ENCODE data around the gene DDAH1. TPM values are rescaled to one million over a fixed set of nuclear protein-coding genes. Genes with fewer than 3 reads are reported as not detected.

DDAH1 gene
- polyA plus RNA-seq, 1 donor: 52.8 TPM

DNA sequence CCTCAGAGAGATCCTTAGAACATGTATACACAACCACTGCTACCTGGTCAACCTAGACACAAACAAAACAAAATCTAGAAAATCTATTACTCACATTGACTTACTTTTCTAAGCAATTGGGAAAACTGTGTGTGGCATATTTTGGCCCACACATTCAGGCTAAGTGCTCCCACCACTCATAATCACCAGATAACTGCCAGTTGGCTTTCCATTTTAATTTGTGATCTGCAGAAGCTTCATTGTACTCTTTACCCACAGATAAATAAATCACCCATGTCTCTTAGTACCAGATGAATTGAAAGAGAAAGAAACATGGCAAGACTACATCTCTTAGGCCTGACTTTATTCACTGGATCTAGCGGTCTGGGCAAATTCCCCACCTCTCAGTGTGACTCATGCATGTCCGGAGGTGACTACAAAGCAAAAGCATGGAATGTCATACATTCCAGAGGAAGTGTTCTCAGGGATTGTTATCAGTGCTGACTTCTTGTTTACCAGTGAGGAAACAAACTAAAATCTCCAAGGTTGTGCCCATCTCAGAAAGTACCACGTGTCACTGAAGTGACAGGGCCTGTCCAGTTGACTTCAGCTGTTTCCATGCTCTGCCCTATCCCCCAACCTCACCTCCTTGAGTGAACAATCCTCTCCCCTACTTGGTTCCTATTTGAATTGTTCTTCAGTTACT is 136.1 kb downstream of the DDAH1 start:
- DNase-seq (ENCODE audit: low read depth): no peak

DNA sequence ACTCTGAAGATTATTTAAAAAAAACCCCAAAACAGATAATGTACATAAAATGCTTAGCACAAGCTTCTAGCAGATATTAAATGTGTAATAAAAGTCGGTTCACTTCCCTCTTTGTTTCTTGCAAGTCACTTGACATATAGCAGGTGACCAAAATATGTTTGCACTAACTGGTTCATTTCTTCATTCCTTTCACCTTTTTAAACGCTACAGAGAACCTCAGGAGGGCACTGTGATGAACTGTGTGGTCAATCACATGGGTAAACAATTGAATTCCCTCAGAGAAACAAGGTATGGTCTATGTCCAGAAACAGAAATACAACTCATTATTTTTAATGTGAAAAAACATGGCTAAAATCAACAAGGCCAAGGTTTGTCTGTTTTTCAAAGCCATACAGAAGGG is 137.2 kb downstream of the DDAH1 start:
- no peak for DNase-seq (ENCODE audit: low read depth)

DNA sequence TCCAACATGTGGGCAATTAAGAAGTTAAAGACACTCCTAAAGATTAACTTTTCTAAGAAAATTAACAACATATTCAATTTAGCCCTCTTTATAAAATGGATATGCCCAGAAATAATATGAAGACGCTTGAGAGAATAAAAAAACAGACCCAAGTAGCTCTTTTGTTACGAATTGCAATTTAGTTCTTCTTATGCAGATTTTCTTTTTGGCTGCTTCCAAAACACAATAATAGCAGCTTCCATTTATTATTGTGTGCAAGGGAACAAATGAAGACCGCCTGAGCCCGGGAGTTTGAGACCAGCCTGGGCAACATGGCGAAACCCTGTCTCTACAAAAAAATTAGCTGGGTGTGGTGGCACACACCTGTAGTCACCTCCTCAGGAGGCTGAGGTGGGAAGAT is 138.1 kb downstream of the DDAH1 start:
- DNase-seq (ENCODE audit: low read depth): no peak

DNA sequence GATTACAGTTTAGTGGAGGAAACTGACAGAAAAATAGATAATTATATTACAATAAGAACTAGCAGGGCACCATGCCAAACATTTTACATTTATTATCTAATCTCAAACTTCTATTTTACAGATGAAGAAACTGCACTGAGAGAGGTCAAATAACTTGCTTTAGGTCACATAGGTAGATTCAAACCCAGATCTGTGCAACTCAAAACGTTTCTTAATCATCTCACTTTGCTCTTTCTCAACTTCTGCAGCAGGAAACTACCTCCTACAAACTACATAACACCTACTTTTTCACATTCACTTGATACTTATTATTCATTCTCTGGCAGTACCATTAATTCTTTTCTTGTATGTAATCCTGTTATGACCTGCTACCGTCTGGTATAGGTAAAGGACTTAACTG is 138.6 kb downstream of the DDAH1 start:
- no peak for DNase-seq (ENCODE audit: low read depth)

GRCh38 chr1:85325920-85326319 is 139.0 kb downstream of the DDAH1 start:
- no peak for DNase-seq (ENCODE audit: low read depth)

GRCh38 chr1:85323770-85324169 is 141.2 kb downstream of the DDAH1 start:
- DNase-seq (ENCODE audit: low read depth): no peak

DNA sequence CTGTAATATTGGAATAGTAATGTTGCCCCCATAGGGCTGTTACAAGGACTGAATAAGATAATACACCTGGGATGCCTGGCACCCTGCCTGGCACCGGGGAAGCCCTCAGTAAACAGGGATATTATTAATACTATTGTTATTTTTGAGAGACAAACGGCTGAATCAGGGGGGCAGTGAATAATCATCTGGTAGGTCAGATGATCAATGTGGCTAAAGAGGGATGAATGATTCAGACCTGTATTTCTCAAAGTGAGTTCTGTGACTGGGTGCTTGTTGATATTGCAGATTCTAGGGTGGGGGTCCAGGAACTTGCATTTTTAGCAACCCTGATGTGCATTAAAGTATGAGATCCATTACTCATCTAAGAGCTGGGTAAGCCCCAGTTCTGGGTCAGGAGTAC is 142.3 kb downstream of the DDAH1 start:
- DNase-seq (ENCODE audit: low read depth): no peak

DNA sequence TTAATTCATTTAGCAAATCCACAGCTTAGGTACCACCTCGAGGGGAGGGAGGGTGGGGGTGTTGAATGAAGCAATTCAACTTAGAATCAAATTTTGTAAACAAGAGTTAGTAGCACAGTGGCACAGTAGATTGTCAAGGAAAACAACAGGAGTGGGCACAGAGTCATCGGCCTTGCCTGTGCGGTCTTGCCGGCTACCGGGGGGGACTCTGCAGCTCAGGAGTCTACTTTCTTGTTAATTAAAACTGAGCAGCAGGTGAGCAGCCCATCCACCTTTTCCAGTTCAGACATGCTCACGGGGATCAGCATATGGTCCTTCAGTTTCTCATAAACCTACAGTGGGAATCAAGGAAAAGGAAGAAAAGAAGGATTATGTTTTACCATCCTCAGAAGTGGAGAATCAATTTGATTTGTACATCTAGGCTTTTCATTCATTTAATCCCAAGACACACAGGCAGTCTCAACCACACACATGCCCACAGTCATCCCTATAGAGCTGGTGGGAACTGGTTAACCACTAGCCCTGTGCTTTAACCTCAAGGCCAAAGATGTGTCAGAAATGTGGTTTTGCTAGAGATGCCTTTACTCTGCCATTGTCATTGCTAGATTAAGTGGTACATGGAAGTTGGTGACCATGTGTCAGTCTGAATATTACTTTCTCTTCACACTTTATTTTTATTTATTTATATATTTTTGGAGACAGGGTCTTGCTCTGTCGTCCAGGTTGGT is 143.6 kb downstream of the DDAH1 start:
- DNase-seq (ENCODE audit: low read depth): no peak

DNA sequence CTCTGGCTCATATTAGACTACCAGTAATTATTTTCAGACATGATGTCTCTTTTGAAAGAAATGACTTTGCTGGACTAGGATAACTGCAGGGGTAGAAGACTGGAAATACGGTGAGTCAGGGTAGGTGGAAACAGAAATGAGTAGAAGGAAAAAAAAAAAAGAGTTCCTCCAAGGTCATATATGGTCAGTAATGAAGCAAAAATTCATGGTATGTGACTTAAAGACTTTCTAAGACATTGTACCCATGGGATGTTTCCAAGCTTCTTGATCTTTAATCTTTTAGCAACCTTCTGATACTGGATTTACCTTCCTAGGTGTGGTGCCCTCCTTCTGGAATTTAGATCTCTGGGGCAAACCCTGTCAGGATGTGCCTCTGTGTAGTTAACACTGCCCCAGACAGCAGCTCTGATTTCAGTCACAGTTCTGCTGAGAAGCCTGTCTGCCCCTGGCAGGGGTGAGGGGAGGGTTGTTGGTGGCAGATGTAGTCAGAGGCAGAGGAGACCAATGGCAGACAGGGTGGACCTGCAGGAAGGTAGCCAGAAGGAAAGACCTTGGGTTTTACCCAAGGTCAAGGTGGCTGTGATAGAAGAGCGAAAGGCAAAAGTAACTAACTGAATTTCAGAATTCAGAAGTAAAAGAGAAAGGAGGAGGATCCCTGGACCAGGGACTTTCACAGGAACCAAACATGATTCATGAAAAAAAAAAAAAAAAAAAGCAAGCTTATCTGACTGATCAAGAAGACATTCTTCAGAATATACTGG is 144.4 kb downstream of the DDAH1 start:
- no peak for DNase-seq (ENCODE audit: low read depth)

GRCh38 chr1:85319931-85320330 is 145.0 kb downstream of the DDAH1 start:
- no peak for DNase-seq (ENCODE audit: low read depth)

GRCh38 chr1:85319491-85319890 is 145.5 kb downstream of the DDAH1 start:
- DNase-seq (ENCODE audit: low read depth): no peak

DNA sequence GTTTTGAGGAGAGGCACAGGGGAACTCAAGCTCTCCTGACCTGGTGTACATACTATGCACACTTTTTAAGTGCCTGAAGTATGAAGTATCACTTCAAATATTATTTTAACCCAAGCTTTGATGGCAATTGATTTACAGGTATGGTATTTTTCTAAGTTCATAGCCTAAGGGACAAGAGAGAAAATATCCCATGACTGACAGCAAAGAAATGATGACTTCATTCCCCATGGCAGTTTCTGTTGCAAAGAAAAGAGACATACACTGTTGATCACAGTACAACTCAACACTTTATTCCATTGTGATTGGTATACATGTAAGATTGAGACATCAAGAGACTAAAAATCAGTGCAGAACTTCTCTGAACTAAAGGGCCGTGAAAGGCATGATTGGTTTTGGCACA is 146.7 kb downstream of the DDAH1 start:
- DNase-seq (ENCODE audit: low read depth): no peak

DNA sequence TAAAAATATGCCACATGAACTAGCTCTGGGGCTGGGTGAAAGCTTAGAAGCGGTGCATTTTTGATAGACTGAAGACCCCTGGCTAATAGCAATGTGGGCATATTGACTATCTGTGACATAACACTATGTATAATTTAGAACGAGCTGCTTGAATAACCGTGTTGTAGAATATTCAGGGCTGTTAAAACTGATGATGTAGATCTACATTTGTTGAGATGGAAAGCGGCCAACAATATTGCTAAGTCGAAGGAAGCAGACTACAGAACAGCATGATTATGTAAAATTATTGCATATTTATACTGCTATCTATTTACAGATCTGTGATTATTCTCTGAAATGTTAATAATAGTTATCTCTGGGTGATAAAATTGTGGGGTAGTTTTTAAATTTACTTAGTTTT is 147.4 kb downstream of the DDAH1 start:
- DNase-seq (ENCODE audit: low read depth): no peak

- no peak for DNase-seq (ENCODE audit: low read depth)
These were observed 148.6 kb downstream of the DDAH1 start for GRCh38 chr1:85316321-85316720.

- DNase-seq (ENCODE audit: low read depth): no peak
These were observed 149.2 kb downstream of the DDAH1 start for GRCh38 chr1:85315789-85316188.

GRCh38 chr1:85314726-85315125 is 150.2 kb downstream of the DDAH1 start:
- DNase-seq (ENCODE audit: low read depth): no peak

- DNase-seq (ENCODE audit: low read depth): no peak
These were observed 150.9 kb downstream of the DDAH1 start for GRCh38 chr1:85313888-85314696.

GRCh38 chr1:85311818-85312217 is 153.1 kb downstream of the DDAH1 start:
- DNase-seq (ENCODE audit: low read depth): no peak

DNA sequence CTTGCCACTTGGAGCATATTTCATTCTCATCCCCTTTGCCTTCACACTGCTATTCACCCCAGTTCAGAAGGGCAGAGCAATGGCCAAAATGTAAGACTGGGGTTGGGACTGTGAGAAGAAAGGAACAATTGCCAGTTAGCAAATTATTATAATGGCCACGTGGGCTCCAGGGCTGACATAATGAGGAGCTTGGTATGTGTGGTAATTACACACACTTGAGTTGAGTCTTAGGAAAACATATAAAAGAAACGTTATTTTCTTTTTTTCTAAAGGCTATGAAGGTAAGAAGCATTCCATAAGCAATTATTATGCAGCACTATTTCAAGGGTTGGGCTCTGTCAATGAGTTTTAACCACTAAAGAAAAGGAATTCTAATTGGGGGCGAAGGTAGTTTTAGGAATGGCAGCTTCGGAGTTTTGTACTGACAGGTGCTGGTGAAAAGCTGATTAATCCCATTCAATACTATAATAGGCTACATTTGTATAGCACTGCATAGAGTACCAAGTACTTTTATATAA is 156.1 kb downstream of the DDAH1 start:
- no peak for DNase-seq (ENCODE audit: low read depth)

DNA sequence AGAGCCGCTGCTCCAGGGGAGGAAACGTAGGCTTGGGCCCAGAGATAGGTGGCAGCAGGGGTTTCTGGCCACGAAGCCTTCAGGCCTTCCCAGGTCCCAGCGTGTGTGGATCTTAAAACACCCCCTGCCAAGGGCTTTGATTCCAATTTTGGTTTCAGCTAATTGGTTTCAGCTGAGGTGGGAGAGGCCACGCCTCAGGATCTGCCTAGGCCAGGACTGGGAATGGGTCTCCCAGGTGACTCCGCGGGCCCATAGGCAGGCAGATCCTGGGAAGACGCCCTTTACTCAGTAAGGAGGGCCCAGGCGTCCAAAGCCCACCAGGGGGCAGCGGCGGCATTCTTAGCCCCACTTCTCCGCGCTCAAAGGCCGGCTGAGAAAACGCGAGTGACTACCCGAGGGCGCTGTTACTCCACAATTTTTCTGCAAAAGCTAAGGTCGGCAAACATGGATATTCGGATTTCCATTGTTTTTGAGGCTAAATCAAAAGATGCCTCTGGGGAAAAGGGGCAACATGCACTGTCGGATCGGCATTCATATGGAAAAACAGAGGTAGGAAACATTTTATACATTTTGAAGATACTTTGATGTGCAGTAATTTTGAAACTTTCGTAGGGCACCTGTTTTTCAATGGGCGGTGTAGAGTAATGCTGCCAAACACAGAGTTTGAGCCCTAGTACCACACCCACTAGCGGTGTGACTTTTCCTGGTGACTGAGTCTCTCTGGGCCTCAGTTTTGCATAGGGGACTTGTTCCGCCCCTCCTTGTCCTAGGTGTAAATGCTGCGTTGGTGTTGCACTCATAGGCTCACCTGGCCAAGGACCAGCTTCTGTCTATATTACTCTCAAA is 156.7 kb downstream of the DDAH1 start:
- DNase-seq (ENCODE audit: low read depth): peak; percentile 70

GRCh38 chr1:85306236-85306635 is 158.7 kb downstream of the DDAH1 start:
- DNase-seq (ENCODE audit: low read depth): no peak

Data from forelimb muscle (tissue), 1 donor.